HepG2 (cell line): ENCODE measurements around the gene OGA. TPM values are rescaled to one million over a fixed set of nuclear protein-coding genes. Genes with fewer than 3 reads are reported as not detected.

Experiments
- ARHGAP35 ChIP-seq: sonication (generic); formaldehyde crosslinking; IDR thresholded peaks from 2 replicates; pipeline ENCODE4 v1.9.0; 2022; ENCODE audit warnings: mild to moderate bottlenecking, inconsistent platforms, moderate library complexity, missing genetic modification reagents, borderline replicate concordance
- PRDM15 ChIP-seq: sonication (generic); formaldehyde crosslinking; IDR thresholded peaks from 2 replicates; pipeline ENCODE4 v1.4.0; 2020; ENCODE audit warnings: missing genetic modification reagents
- PRDM4 ChIP-seq: sonication (generic); formaldehyde crosslinking; IDR thresholded peaks from 2 replicates; pipeline ENCODE4 v1.9.0; 2021; ENCODE audit warnings: missing genetic modification reagents, borderline replicate concordance
- RBAK ChIP-seq: sonication (generic); formaldehyde crosslinking; IDR thresholded peaks from 2 replicates; pipeline ENCODE4 v1.5.1; 2020; ENCODE audit warnings: mild to moderate bottlenecking, missing genetic modification reagents
- TBX3 ChIP-seq: fragments of 450-650 bp; IDR thresholded peaks from 2 replicates; pipeline ENCODE4 v1.6.1; 2017; ENCODE audit warnings: antibody characterized with exemption, mild to moderate bottlenecking, inconsistent platforms, borderline replicate concordance
- UBTF ChIP-seq: sonication (generic); formaldehyde crosslinking; IDR thresholded peaks from 2 replicates; pipeline ENCODE4 v1.4.0; 2020; ENCODE audit warnings: mild to moderate bottlenecking, missing genetic modification reagents
- ZNF207 ChIP-seq: fragments of 450-650 bp; IDR thresholded peaks from 2 replicates; pipeline ENCODE4 v1.6.1; 2016; ENCODE audit warnings: antibody characterized with exemption, borderline replicate concordance
- ZNF276 ChIP-seq: sonication (generic); formaldehyde crosslinking; IDR thresholded peaks from 2 replicates; pipeline ENCODE4 v1.4.0; 2020; ENCODE audit warnings: mild to moderate bottlenecking, low read depth, missing genetic modification reagents
- ZNF510 ChIP-seq: sonication (generic); formaldehyde crosslinking; IDR thresholded peaks from 2 replicates; pipeline ENCODE4 v1.4.0; 2020; ENCODE audit warnings: low read depth, mild to moderate bottlenecking, missing genetic modification reagents
- ZNF704 ChIP-seq: sonication (generic); formaldehyde crosslinking; IDR thresholded peaks from 2 replicates; pipeline ENCODE4 v1.8.1; 2023; ENCODE audit warnings: mild to moderate bottlenecking, inconsistent platforms, moderate library complexity, missing genetic modification reagents, borderline replicate concordance
- ZNF770 ChIP-seq: sonication (generic); formaldehyde crosslinking; IDR thresholded peaks from 2 replicates; pipeline ENCODE4 v1.5.0; 2020; ENCODE audit warnings: mild to moderate bottlenecking, missing genetic modification reagents
- polyA plus RNA-seq, 8 experiments: library from polyadenylated mRNA; depleted of rRNA in 3 of 8; stranded (reverse) in 7 of 8; unstranded in 1 of 8; fragments of >200 nt; fragmentation: Illumina TruSeq in 4 of 8; extraction: Trizol in 4 of 8; gene quantifications; 2 replicates each; pipeline versions ENCODE4 v1.2.1 to v1.2.3, GENCODE V29; 2011 to 2016; ENCODE audit warnings: low read depth in 4 of 8, missing spikeins in 1 of 8, mixed read lengths in 1 of 8; ENCODE audit not compliant: insufficient read depth in 1 of 8
- total RNA-seq, 5 experiments: library from RNA; depleted of rRNA; stranded (reverse); fragments of >200 nt; fragmentation: Illumina TruSeq; extraction: Trizol; gene quantifications; 2 replicates each; pipeline ENCODE4 v1.2.3, GENCODE V29; 2016; ENCODE audit warnings: low read depth in 1 of 5

Gene OGA
- total and polyA plus RNA-seq, 2 of the 13 experiments (the other 11 are each of a cell fraction or from before 2014, with no cell fraction given): 33.2 to 39.8 TPM

- TF ChIP-seq ZNF770 (CRISPR knock-in tag): no peak
- no peak for TF ChIP-seq RBAK
- no peak for TF ChIP-seq ZNF704 (CRISPR knock-in tag)
- TF ChIP-seq ARHGAP35 (CRISPR knock-in tag): peak; percentile 54; the same call in 1 of the 2 replicates
- TF ChIP-seq ZNF510 (CRISPR knock-in tag): no peak
- no peak for TF ChIP-seq PRDM4 (CRISPR knock-in tag)
- TF ChIP-seq ZNF207: no peak
- TF ChIP-seq PRDM15 (CRISPR knock-in tag): no peak
- no peak; the same call in 1 of the 2 replicates for TF ChIP-seq ZNF276 (CRISPR knock-in tag)
- TF ChIP-seq TBX3: no peak
- TF ChIP-seq UBTF (CRISPR knock-in tag): no peak; the same call in 1 of the 2 replicates
These were observed 809 bp upstream of the OGA start (continued) for GRCh38 chr10:101818872-101819633.
